Measurements from ENCODE around the gene ARID2. TPM values are rescaled to one million over a fixed set of nuclear protein-coding genes. Genes with fewer than 3 reads are reported as not detected.

The ARID2 gene
- total RNA-seq, 1 donor from 2014 or later = 21.1 TPM

DNA sequence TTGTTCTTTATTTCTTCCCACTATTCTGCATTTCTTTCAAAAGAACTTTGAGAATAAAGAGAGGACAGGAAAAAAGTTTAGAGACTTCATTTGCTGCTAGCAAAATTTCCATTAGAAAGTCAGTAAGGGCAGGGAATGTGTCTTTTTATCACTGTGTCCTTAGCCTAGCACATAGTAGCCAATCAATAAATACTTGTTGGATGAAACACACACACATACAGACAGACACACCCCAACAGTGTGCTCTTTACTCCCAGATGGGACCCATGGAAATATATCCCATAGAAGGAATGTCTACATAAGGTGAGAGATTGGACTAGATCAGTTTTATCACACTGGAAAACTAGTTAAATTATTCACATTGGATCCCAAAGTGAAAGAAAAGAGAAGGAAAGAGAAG is 21.1 kb upstream of the ARID2 start:
- DNase-seq (ENCODE audit: low read depth) = no peak
- Histone ChIP-seq H3K4me3 (ENCODE audit: low read depth, low read length) (no peak overlapping the region), H3K36me3 (ENCODE audit: control insufficient read depth, insufficient read depth, low read length) (no peaks in the 10 kb centered on the region), H3K27me3 (ENCODE audit: control insufficient read depth, insufficient read depth, low read length) (no peaks in the 10 kb centered on the region)
- TF ChIP-seq, protein P1, sequence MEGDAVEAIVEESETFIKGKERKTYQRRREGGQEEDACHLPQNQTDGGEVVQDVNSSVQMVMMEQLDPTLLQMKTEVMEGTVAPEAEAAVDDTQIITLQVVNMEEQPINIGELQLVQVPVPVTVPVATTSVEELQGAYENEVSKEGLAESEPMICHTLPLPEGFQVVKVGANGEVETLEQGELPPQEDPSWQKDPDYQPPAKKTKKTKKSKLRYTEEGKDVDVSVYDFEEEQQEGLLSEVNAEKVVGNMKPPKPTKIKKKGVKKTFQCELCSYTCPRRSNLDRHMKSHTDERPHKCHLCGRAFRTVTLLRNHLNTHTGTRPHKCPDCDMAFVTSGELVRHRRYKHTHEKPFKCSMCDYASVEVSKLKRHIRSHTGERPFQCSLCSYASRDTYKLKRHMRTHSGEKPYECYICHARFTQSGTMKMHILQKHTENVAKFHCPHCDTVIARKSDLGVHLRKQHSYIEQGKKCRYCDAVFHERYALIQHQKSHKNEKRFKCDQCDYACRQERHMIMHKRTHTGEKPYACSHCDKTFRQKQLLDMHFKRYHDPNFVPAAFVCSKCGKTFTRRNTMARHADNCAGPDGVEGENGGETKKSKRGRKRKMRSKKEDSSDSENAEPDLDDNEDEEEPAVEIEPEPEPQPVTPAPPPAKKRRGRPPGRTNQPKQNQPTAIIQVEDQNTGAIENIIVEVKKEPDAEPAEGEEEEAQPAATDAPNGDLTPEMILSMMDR (IDR thresholded peaks at IDR 0.05; ENCODE audit: insufficient read depth, low read length, poor library complexity, severe bottlenecking) = no peak

DNA sequence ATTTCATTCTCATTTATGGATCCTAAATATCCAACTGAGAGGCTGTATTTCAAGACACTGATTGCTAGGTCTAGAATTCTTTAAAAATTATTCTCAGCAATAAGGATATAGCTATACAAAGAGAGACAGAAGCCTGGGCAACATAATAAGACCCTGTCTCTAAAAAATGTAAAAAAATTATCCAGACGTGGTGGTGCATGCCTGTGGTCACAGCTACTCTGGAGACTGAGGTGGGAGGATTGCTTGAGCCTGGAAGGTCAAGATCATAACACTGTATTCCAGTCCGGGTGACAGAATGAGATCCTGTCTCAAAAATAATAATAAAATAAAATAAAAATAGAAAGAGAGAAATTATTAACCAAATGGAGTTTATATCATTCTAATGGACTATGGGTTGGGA is 20.6 kb upstream of the ARID2 start:
- no peaks in the 10 kb centered on the region for H3K27me3 ChIP-seq (ENCODE audit: control insufficient read depth, insufficient read depth, low read length)
- no peak for DNase-seq (ENCODE audit: low read depth)
- H3K36me3 ChIP-seq (ENCODE audit: control insufficient read depth, insufficient read depth, low read length) = no peaks in the 10 kb centered on the region
- H3K4me3 ChIP-seq (ENCODE audit: low read depth, low read length) = no peak overlapping the region
- TF ChIP-seq, protein P1 (IDR thresholded peaks at IDR 0.05; ENCODE audit: insufficient read depth, low read length, poor library complexity, severe bottlenecking) = no peak

DNA sequence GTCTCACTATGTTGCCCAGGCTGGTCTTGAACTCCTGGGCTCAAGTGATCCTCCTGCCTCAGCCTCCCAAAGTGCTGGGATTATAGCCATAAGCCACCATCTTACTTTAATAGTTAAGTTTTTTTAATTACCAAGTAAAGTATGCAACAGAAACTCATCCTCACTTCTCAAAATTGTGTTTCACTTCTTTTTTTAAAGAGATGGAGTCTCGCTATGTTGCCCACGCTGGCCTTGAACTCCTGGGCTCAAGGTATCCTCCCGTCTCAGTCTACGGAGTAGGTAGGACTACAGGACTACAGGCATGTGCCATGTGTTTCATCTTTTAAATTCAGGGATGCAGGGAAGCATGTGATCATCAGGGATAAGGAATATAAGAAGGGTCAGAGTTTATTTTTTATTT is 17.2 kb upstream of the ARID2 start:
- TF ChIP-seq, protein P1 (IDR thresholded peaks at IDR 0.05; ENCODE audit: insufficient read depth, low read length, poor library complexity, severe bottlenecking) = no peak
- Histone ChIP-seq H3K36me3 (ENCODE audit: control insufficient read depth, insufficient read depth, low read length) (no peaks in the 10 kb centered on the region), H3K4me3 (ENCODE audit: low read depth, low read length) (no peak overlapping the region), H3K27me3 (ENCODE audit: control insufficient read depth, insufficient read depth, low read length) (no peaks in the 10 kb centered on the region)
- DNase-seq (ENCODE audit: low read depth) = no peak

DNA sequence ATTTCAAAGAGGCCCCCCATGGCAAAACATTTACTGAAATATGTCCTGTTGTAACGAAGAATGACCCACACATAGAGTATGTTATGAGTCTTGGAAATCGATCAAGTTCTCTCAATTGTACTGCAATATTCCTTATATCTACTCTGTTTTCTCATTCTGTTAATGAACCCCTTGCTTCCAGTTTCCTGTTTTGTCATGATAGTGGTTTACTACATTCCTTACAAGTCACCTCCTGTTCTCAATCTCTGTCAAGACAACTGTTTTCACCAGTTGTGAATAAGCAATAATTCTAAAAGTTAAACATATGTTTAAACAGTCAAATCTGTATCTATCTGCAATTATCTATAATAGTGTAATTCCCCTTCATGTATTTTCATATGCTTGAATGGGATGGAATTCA is 16.4 kb upstream of the ARID2 start:
- DNase-seq (ENCODE audit: low read depth) = no peak
- Histone ChIP-seq H3K27me3 (ENCODE audit: control insufficient read depth, insufficient read depth, low read length) (no peaks in the 10 kb centered on the region), H3K4me3 (ENCODE audit: low read depth, low read length) (no peak overlapping the region), H3K36me3 (ENCODE audit: control insufficient read depth, insufficient read depth, low read length) (no peaks in the 10 kb centered on the region)
- TF ChIP-seq, protein P1 (IDR thresholded peaks at IDR 0.05; ENCODE audit: insufficient read depth, low read length, poor library complexity, severe bottlenecking) = no peak

DNA sequence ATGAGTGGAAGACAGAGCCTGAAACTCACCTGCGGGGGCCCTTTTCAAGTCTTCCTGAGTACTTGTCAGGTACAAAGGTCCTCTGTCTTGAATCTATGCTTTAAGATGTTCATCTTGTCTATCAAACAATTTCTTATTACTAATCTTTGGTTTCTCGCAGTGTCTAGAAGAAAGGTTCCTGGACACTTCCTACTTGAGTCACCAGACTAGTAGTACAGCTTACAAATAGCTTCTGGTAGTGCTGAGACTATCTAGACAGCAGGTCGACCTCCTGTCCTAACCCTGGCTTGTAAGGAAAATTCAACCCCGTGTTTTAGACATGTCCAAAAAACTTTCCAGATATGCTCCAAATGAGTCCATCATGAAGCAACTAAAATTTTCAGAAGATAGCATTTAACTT is 11.2 kb upstream of the ARID2 start:
- no peak for DNase-seq (ENCODE audit: low read depth)
- Histone ChIP-seq H3K36me3 (ENCODE audit: control insufficient read depth, insufficient read depth, low read length) (no peaks in the 10 kb centered on the region), H3K4me3 (ENCODE audit: low read depth, low read length) (no peak overlapping the region), H3K27me3 (ENCODE audit: control insufficient read depth, insufficient read depth, low read length) (no peaks in the 10 kb centered on the region)
- TF ChIP-seq, protein P1 (IDR thresholded peaks at IDR 0.05; ENCODE audit: insufficient read depth, low read length, poor library complexity, severe bottlenecking) = no peak

DNA sequence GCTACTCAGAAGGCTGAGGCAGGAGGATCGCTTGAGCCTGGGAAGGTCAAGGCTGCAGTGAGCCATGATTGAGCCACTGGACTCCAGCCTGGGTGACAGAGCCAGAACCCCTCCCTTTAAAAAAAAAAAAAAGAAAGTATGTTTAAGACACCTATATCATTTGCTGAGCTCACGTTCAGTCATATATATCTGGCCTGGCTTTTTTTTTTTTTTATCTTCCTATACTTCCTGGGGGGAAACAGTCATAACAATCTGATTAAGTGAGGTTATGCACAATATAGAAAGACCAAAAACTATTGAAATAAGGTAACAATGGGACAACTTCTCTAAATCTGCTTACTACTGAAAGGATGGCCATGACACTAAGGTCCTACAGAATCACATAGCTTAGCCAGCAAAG is 9.4 kb upstream of the ARID2 start:
- DNase-seq (ENCODE audit: low read depth) = no peak
- Histone ChIP-seq H3K4me3 (ENCODE audit: low read depth, low read length) (no peak overlapping the region), H3K27me3 (ENCODE audit: control insufficient read depth, insufficient read depth, low read length) (no peaks in the 10 kb centered on the region), H3K36me3 (ENCODE audit: control insufficient read depth, insufficient read depth, low read length) (no peaks in the 10 kb centered on the region)
- TF ChIP-seq, protein P1 (IDR thresholded peaks at IDR 0.05; ENCODE audit: insufficient read depth, low read length, poor library complexity, severe bottlenecking) = no peak

Data from kidney epithelial cell (primary cell).